ENCODE measurements around the gene LPCAT2. TPM values are rescaled to one million over a fixed set of nuclear protein-coding genes. Genes with fewer than 3 reads are reported as not detected.
"Not testable (repeated sequence)": the region's sequence is repeated elsewhere in the genome, so short reads cannot be mapped to it uniquely, and the experiment has no call there.

The LPCAT2 gene
- total RNA-seq, 1 donor from 2014 or later, result 18.9 TPM

DNA sequence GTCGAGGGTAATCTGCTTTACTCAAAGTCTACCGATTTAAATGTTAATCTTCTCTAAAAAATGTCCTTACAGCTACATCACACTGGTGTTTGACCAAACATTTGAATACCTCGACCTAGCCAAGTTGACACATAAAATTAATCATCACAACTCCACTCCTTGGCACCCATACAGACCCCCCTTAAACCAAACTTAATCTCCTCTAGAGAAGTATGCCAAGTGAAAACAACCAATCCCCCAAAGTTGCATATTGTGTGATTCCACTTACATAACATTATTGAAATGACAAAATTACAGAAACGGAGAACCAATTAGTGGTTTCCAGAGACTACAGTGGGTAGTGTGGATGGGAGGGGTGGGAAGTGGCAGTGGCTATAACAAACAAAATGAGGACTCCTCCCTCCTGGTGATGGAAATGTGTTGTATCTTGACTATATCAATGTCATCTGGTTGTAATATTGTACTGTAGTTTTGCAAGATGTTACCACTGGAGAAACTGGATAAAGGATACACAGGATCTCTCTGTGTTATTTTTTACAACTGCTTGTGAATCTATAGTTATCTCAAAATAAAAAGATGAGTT, 97.0 kb downstream of the LPCAT2 start:
- DNase-seq (ENCODE audit: extremely low spot score, unreplicated experiment), result no peak
- H3K27me3 Mint-ChIP-seq, result peaks cover 3% of the 10 kb centered on the region
- no peaks in the 10 kb centered on the region for H3K9me3 Mint-ChIP-seq
- TF ChIP-seq, protein P1, sequence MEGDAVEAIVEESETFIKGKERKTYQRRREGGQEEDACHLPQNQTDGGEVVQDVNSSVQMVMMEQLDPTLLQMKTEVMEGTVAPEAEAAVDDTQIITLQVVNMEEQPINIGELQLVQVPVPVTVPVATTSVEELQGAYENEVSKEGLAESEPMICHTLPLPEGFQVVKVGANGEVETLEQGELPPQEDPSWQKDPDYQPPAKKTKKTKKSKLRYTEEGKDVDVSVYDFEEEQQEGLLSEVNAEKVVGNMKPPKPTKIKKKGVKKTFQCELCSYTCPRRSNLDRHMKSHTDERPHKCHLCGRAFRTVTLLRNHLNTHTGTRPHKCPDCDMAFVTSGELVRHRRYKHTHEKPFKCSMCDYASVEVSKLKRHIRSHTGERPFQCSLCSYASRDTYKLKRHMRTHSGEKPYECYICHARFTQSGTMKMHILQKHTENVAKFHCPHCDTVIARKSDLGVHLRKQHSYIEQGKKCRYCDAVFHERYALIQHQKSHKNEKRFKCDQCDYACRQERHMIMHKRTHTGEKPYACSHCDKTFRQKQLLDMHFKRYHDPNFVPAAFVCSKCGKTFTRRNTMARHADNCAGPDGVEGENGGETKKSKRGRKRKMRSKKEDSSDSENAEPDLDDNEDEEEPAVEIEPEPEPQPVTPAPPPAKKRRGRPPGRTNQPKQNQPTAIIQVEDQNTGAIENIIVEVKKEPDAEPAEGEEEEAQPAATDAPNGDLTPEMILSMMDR (conservative IDR thresholded peaks at IDR 0.05), result no peak
- no peak overlapping the region for H3K27ac Mint-ChIP-seq
- no peaks in the 10 kb centered on the region for H3K36me3 Mint-ChIP-seq
- H3K4me3 Mint-ChIP-seq, result no peak overlapping the region
- H3K4me1 Mint-ChIP-seq (ENCODE audit: unreplicated experiment), result no peaks in the 10 kb centered on the region

DNA sequence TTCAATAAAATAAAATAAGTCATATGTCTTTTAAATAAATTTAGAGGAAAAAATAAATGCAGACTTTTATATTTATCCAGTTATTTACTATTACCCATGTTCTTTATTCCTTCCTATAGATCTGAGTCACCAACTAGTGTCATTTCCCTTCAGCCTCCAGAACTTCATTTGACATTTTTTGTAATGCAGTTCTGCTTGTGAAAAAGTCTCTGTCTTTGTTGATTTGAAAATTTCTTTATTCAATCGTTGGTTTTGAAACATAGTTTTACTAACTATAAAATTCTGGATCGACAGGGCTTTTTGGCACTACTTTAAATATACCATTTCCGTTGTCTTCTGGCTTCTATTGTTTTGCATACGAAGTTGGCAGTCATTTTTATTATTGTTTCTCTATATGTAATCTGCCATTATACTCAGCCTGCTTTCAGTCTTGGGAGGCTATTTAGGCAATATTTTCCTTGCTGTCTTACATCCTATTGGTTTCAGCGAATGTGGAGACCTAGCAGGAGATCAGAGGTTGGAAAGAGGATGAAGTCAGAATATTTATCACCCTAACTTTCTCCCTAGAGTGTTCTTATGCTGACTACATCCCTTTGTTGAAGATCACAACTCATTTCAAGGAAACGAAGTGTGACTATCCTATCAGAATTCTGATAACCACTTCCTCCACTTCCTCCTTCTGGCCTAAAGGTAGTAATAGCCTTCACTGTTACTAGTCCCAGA, 104.9 kb downstream of the LPCAT2 start:
- no peaks in the 10 kb centered on the region for H3K4me1 Mint-ChIP-seq (ENCODE audit: unreplicated experiment)
- DNase-seq (ENCODE audit: extremely low spot score, unreplicated experiment), result no peak
- peaks cover 4% of the 10 kb centered on the region for H3K9me3 Mint-ChIP-seq
- H3K36me3 Mint-ChIP-seq, result no peaks in the 10 kb centered on the region
- peaks cover 16% of the 10 kb centered on the region for H3K27me3 Mint-ChIP-seq
- no peak overlapping the region for H3K4me3 Mint-ChIP-seq
- TF ChIP-seq, protein P1 (conservative IDR thresholded peaks at IDR 0.05), result no peak
- H3K27ac Mint-ChIP-seq, result no peak overlapping the region

DNA sequence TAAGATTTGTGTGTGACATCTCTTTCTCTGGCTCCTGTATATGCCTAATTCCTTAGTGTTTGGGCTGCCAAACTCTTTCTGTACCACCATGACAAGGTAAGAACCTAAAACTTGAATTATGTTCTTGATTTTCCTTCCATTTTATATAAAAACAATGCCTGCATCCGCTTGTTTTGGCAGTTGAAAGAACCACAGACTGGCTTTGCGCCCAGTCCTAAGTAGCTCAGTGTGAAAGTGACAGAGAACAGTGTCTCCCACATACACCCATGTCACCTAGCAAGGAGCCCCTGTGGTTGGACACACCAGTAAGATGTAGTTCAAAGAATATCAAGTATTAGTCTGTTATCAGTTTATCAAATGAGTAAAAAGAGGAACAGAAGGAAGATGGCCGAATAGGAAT, 106.2 kb downstream of the LPCAT2 start:
- H3K27me3 Mint-ChIP-seq, result peaks cover 19% of the 10 kb centered on the region
- DNase-seq (ENCODE audit: extremely low spot score, unreplicated experiment), result no peak
- no peak overlapping the region for H3K27ac Mint-ChIP-seq
- H3K36me3 Mint-ChIP-seq, result no peaks in the 10 kb centered on the region
- peaks cover 4% of the 10 kb centered on the region for H3K9me3 Mint-ChIP-seq
- no peak overlapping the region for H3K4me3 Mint-ChIP-seq
- TF ChIP-seq, protein P1 (conservative IDR thresholded peaks at IDR 0.05), result no peak
- no peaks in the 10 kb centered on the region for H3K4me1 Mint-ChIP-seq (ENCODE audit: unreplicated experiment)

DNA sequence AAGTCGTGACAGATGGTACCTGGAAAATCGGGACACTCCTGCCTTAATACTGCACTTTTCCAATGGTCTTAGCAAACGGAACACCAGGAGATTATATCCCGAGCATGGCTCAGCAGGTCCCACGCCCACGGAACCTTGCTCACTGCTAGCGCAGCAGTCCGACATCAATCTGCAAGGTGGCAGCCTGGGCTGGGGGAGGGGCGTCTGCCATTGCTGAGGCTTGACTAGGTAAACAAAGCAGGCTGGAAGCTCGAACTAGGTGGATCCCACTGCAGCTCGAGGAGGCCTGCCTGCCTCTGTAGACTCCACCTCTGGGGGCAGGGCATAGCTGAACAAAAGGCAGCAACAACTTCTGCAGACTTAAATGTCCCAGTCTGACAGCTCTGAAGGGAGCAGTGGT, 106.8 kb downstream of the LPCAT2 start:
- not testable (repeated sequence) for H3K36me3 Mint-ChIP-seq; DNase-seq (ENCODE audit: extremely low spot score, unreplicated experiment); H3K4me1 Mint-ChIP-seq (ENCODE audit: unreplicated experiment); H3K27ac Mint-ChIP-seq; H3K4me3 Mint-ChIP-seq; H3K9me3 Mint-ChIP-seq
- peaks cover 19% of the 10 kb centered on the region for H3K27me3 Mint-ChIP-seq

DNA sequence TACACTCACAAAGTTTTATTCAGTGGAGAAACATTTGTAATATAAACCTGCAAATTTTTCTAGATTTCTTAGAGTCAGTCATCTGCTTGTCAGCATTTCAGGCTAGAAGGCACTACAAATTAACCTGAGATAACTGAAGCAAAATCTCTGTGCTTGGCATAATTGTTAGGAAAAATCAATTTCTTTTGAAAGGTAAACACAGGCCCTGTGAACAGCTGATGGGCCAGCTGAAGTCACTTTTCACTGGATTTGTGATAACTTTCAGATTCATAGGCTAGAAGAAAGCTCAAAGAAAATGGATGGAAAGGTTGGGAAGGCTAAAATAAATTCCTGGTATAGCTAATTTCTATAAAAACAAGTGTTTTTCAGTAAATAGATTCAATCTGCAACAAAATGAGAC, 112.9 kb downstream of the LPCAT2 start:
- H3K9me3 Mint-ChIP-seq, result no peaks in the 10 kb centered on the region
- no peaks in the 10 kb centered on the region for H3K36me3 Mint-ChIP-seq
- H3K27me3 Mint-ChIP-seq, result peaks cover 16% of the 10 kb centered on the region
- TF ChIP-seq, protein P1 (conservative IDR thresholded peaks at IDR 0.05), result no peak
- H3K4me3 Mint-ChIP-seq, result no peak overlapping the region
- no peak overlapping the region for H3K27ac Mint-ChIP-seq
- DNase-seq (ENCODE audit: extremely low spot score, unreplicated experiment), result no peak
- H3K4me1 Mint-ChIP-seq (ENCODE audit: unreplicated experiment), result no peaks in the 10 kb centered on the region

DNA sequence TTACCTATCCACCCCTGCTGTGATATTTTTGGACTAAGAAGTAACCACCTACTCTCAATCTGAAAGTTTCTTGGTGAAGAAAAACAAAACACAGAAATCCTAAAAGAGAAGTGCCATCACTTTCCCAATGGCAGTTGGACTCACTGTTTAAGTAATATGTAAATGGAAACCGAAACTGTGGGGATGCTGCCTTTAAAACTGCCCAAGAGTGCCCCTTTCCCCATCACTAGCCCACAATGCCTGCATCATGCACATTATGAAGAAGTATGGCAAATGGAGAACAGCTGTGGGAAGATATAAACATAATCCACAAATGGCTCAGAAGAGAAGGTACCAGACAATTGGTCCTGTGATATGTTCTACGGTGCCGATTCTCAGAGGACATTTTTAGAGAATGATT, 113.4 kb downstream of the LPCAT2 start:
- DNase-seq (ENCODE audit: extremely low spot score, unreplicated experiment), result no peak
- no peaks in the 10 kb centered on the region for H3K36me3 Mint-ChIP-seq
- no peak overlapping the region for H3K27ac Mint-ChIP-seq
- peaks cover 15% of the 10 kb centered on the region for H3K27me3 Mint-ChIP-seq
- no peaks in the 10 kb centered on the region for H3K9me3 Mint-ChIP-seq
- H3K4me3 Mint-ChIP-seq, result no peak overlapping the region
- TF ChIP-seq, protein P1 (conservative IDR thresholded peaks at IDR 0.05), result no peak
- no peaks in the 10 kb centered on the region for H3K4me1 Mint-ChIP-seq (ENCODE audit: unreplicated experiment)

All from type B pancreatic cell (in vitro differentiated cells).